Adipocyte (in vitro differentiated cells): Measurements from ENCODE around the gene ADCYAP1R1.

Experiments
- DNase-seq: peaks from one replicate; pipeline ENCODE4 v3.0.0-alpha.2; 2015; ENCODE audit warnings: low read depth
- H3K27me3 ChIP-seq: replicated peaks from 2 replicates; pipeline ENCODE4 v1.7.0; 2013; ENCODE audit warnings: mild to moderate bottlenecking, low read length, moderate library complexity; ENCODE audit not compliant: control insufficient read depth, insufficient read depth
- H3K36me3 ChIP-seq: 2 replicates; pipeline ENCODE4 v1.7.0; 2013; ENCODE audit warnings: low read length, mild to moderate bottlenecking, moderate library complexity; ENCODE audit not compliant: control insufficient read depth, insufficient read depth, severe bottlenecking
- H3K4me1 ChIP-seq: 2 replicates; pipeline ENCODE4 v1.7.0; 2013; ENCODE audit warnings: mild to moderate bottlenecking, low read length, moderate library complexity; ENCODE audit not compliant: control insufficient read depth, insufficient read depth
- H3K4me3 ChIP-seq: 2 replicates; pipeline ENCODE4 v1.7.0; 2013; ENCODE audit warnings: mild to moderate bottlenecking, low read length, moderate library complexity
- H3K9ac ChIP-seq: 2 replicates; pipeline ENCODE4 v1.7.0; 2013; ENCODE audit warnings: mild to moderate bottlenecking, low read length, moderate library complexity
- H3K9me3 ChIP-seq: 2 replicates; pipeline ENCODE4 v1.7.0; 2013; ENCODE audit warnings: mild to moderate bottlenecking, low read length, moderate library complexity; ENCODE audit not compliant: control insufficient read depth

The ADCYAP1R1 gene

DNA sequence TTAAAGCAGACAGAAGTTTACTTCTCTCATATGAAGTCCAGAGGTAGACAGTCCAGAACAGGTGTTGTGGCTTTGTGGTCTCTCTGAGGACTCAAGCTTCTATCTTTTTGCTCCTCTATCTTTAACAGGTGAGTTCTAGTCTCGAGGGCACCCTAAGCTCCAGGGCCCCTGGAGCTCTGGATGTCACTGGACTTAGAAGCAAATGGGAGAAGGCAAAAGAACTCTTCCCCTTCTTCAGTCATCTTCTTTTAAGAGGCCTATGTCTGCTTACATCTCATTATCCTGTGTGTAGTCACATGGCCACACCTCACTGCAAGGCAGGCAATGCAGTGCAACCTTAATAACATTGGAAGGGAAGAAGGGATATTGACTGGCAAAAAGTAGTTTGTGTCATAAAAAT lies 61.6 kb downstream of the ADCYAP1R1 start:
- no peak for DNase-seq
- Histone ChIP-seq H3K9me3 (no peaks in the 10 kb centered on the region), H3K4me1 (no peaks in the 10 kb centered on the region), H3K9ac (no peak overlapping the region), H3K27me3 (peaks cover 25% of the 10 kb centered on the region), H3K4me3 (no peak overlapping the region), H3K36me3 (no peaks in the 10 kb centered on the region)

DNA sequence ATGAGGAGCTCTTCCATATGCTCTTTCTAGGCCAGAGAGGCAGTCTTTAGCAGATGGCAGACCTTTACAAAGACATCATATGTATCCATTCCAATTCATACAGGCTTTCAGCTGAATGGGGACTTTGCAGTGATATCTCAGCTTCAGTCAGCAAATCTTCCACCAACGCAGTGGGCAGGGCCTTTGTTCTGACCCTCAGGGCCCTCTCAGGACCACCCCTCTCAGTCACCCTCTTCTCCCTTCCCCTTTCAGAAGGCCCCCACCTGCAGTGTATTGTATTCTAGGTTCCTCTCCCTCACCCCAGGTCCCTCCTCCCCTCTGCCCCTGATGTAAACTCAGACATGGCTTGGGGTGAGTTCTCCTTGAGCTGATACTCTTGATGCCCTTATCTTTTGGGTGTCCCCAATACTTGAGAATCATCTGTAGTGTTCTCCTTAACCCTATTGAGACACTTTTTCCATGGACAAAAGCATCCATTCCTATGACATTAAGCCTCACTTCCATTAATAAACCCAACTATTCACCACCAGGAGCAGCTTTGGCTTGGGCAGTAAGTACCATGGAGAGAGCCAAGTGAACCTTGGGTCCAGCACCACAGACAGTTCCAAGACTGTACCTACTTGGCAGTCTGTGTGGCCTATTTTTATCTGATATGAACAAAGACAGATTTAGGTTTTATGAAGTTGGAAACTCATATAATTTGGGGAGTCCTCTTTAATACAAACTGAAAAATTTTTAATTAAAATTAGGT lies 62.7 kb downstream of the ADCYAP1R1 start:
- no peaks in the 10 kb centered on the region for H3K36me3 ChIP-seq
- H3K9me3 ChIP-seq: no peaks in the 10 kb centered on the region
- no peak overlapping the region for H3K4me3 ChIP-seq
- DNase-seq: peak; percentile 54
- peaks cover 25% of the 10 kb centered on the region for H3K27me3 ChIP-seq
- H3K9ac ChIP-seq: no peak overlapping the region
- H3K4me1 ChIP-seq: no peaks in the 10 kb centered on the region

DNA sequence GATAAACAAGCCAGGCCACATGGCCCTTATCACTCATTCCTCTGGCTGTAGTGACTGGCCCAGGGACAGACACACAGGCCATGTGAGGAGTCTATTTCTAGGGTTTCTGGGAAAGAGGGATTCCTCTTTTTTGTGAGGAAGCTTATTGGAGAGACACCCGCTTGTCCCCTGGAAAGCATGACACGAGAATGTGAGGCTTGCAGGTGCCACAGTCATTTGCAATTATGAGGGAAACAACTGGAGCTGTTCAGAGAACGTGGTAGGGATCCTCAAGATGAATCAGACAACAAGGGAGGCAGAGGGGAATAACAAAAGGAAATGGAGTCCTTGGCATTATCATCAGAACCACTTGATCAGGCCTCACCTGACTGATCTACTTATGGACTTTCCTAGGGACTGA lies 64.5 kb downstream of the ADCYAP1R1 start:
- H3K9ac ChIP-seq: no peak overlapping the region
- DNase-seq: no peak

DNA sequence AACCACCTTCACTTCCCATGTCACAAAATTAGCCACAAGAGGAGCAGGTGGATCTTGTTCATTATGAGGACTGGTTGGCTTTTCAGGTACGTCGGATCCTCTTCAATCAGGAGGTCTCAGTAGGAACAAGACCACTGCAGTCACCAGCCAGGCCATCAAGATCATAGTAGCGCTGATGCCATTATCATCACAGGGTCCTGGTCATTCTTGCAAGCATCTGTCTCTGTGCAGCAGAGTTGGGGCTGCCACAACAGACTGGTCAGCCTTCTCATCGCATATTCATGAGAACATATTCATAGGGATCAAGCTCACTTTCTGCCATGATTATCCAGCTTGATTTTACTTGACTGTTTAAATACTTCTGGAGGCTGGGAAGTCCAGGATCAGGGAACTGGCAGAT lies 67.1 kb downstream of the ADCYAP1R1 start:
- Histone ChIP-seq H3K27me3 (peaks cover 3% of the 10 kb centered on the region), H3K9me3 (no peaks in the 10 kb centered on the region), H3K36me3 (no peaks in the 10 kb centered on the region), H3K9ac (no peak overlapping the region), H3K4me3 (no peak overlapping the region), H3K4me1 (no peaks in the 10 kb centered on the region)
- DNase-seq: no peak

More for the DNA sequence above, 64.5 kb downstream of the ADCYAP1R1 start:
- Histone ChIP-seq H3K9me3 (no peaks in the 10 kb centered on the region), H3K4me1 (no peaks in the 10 kb centered on the region), H3K36me3 (no peaks in the 10 kb centered on the region), H3K27me3 (peaks cover 17% of the 10 kb centered on the region), H3K4me3 (no peak overlapping the region)

DNA sequence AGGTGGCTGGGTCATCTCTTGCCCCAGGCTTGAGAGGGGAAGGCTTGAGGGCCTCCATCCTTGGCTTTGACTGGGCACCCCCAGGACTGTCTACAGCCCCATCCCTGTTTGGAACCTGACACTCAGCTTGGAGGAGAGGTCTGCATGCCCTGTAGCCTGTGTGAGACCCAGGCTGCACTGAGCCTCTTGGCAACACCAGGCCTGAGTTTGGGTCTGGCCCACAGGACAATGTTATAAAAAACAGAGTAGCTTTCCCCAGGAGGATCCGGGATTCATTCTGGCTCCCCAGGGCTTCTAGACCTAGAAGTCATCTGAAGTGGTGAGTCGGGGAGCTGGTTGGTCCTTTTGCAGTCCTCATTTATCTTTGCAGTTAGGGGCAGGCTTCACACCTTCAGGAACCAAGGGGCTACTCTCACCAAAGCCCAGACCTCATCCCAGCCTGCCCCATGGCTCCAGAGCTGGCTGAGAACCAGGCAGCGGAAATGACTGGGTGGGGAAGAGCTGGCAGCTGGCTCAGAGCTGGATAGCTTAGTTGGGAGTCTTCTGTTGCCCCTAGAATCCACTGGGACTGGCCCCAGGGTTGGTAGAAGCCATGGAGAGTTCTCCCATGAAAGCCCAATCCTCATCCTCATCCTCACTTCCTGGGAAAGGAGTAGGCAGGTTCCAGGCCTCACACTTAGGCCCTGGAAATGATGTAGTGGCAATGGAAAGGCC lies 68.8 kb downstream of the ADCYAP1R1 start:
- H3K27me3 ChIP-seq: peaks cover 6% of the 10 kb centered on the region
- no peaks in the 10 kb centered on the region for H3K36me3 ChIP-seq
- no peak overlapping the region for H3K9ac ChIP-seq
- H3K4me1 ChIP-seq: no peaks in the 10 kb centered on the region
- H3K9me3 ChIP-seq: no peaks in the 10 kb centered on the region
- no peak for DNase-seq
- no peak overlapping the region for H3K4me3 ChIP-seq

DNA sequence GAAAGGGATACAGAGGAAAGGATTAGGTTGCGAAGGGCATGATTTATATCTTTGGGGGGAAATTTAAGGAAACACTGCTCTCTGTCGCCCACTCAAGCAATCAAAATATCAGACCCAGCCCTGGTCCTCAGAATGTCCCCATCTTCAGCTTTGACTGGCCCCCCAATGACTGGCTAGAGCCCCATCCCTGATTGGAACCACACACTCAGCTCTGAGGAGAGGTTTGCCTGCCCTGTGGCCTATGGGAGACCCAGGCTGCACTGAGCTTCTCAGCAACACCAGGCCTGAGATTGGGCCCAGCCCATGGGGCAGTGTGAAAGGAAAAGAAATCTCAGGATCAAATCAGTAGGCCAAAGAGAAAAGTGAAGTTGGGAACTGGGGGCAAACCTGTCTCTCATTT lies 69.5 kb downstream of the ADCYAP1R1 start:
- H3K27me3 ChIP-seq: peaks cover 6% of the 10 kb centered on the region
- H3K4me1 ChIP-seq: no peaks in the 10 kb centered on the region
- no peak for DNase-seq
- no peak overlapping the region for H3K9ac ChIP-seq
- no peaks in the 10 kb centered on the region for H3K9me3 ChIP-seq
- no peak overlapping the region for H3K4me3 ChIP-seq
- H3K36me3 ChIP-seq: no peaks in the 10 kb centered on the region

DNA sequence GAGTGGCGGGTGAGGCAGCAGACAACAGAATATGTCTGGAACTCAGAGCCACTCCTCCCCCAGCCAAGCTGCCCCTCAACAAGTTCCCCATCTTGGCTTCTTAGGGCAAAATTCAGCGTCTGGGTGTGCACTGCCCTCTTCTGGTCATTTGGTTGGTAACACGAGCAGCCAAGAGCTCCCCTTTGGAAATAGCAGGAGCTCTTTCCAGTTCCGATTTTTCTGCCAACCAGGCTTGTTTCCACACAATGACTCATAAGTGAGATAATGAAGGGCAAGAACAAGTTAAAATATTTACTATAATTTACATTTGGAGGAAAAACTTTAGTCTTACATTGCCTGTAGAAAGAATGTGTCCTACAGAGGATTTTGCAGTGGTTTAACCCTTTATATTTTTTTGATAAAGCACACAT lies 70.5 kb downstream of the ADCYAP1R1 start:
- H3K27me3 ChIP-seq: peaks cover 6% of the 10 kb centered on the region
- peak; percentile 93 for DNase-seq
- no peaks in the 10 kb centered on the region for H3K4me1 ChIP-seq
- no peaks in the 10 kb centered on the region for H3K9me3 ChIP-seq
- H3K4me3 ChIP-seq: no peak overlapping the region
- no peak overlapping the region for H3K9ac ChIP-seq
- H3K36me3 ChIP-seq: no peaks in the 10 kb centered on the region

DNA sequence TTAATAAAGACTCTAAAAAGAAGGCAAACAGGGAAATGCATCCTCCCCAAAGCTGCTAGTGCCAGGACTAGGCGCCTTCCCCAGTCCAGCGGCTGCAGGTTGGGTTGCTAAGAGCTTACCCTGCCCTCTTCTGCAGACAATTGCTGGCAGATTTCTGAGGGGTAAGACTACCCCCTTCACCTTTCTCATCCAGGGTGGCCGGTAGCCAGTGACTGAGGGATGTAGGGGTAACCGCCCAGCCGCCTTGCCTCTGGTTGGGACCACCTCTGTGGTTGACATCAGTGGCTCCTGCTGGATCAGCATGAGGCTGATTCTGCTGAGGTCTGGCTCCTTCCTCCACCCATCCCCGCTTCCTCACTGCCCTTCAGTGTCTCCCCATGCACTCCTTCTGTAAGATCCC lies 71.2 kb downstream of the ADCYAP1R1 start:
- Histone ChIP-seq H3K27me3 (peaks cover 8% of the 10 kb centered on the region), H3K4me3 (no peak overlapping the region), H3K4me1 (no peaks in the 10 kb centered on the region), H3K9ac (no peak overlapping the region), H3K36me3 (no peaks in the 10 kb centered on the region), H3K9me3 (no peaks in the 10 kb centered on the region)
- no peak for DNase-seq

DNA sequence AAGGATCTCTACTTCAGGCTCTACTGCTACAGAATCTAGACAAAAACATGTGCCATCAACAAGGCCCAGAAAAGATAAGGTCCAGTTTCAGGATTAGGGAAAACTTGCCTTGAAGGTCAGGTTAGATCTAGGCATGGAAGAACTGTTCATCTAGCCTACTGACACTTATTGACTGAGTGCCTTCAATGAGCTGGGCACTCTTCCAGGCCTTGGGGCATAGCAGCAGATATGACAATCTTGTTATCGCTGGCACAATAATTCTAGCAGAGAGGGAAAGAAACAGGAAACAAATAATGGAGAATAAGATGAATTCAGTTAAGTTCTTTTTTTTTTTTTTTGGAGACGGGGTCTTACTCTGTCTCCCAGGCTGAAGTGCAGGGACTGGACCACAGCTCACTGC lies 71.6 kb downstream of the ADCYAP1R1 start:
- DNase-seq: no peak
- peaks cover 12% of the 10 kb centered on the region for H3K27me3 ChIP-seq
- H3K9ac ChIP-seq: no peak overlapping the region
- H3K36me3 ChIP-seq: no peaks in the 10 kb centered on the region
- no peaks in the 10 kb centered on the region for H3K4me1 ChIP-seq
- no peaks in the 10 kb centered on the region for H3K9me3 ChIP-seq
- no peak overlapping the region for H3K4me3 ChIP-seq

- no peaks in the 10 kb centered on the region for H3K9me3 ChIP-seq
- no peaks in the 10 kb centered on the region for H3K36me3 ChIP-seq
- peaks cover 15% of the 10 kb centered on the region for H3K27me3 ChIP-seq
- no peak overlapping the region for H3K9ac ChIP-seq
- no peaks in the 10 kb centered on the region for H3K4me1 ChIP-seq
- no peak for DNase-seq
- H3K4me3 ChIP-seq: no peak overlapping the region
Observed at GRCh38 chr7:31125171-31125570, 73.1 kb downstream of the ADCYAP1R1 start.

- Histone ChIP-seq H3K36me3 (no peaks in the 10 kb centered on the region), H3K9ac (no peak overlapping the region), H3K4me1 (no peaks in the 10 kb centered on the region), H3K4me3 (no peak overlapping the region), H3K9me3 (no peaks in the 10 kb centered on the region), H3K27me3 (peaks cover 15% of the 10 kb centered on the region)
- peak; percentile 64 for DNase-seq
Observed at GRCh38 chr7:31126976-31127375, 74.9 kb downstream of the ADCYAP1R1 start.
